ENCODE results near the gene CNPY1.

Gene CNPY1

GRCh38 chr7:155557778-155558177, 11.4 kb upstream of the CNPY1 start:
- no peak for DNase-seq

GRCh38 chr7:155556763-155557162, 10.4 kb upstream of the CNPY1 start:
- no peak for DNase-seq

GRCh38 chr7:155555116-155555695, 8.8 kb upstream of the CNPY1 start:
- no peak for DNase-seq

DNA sequence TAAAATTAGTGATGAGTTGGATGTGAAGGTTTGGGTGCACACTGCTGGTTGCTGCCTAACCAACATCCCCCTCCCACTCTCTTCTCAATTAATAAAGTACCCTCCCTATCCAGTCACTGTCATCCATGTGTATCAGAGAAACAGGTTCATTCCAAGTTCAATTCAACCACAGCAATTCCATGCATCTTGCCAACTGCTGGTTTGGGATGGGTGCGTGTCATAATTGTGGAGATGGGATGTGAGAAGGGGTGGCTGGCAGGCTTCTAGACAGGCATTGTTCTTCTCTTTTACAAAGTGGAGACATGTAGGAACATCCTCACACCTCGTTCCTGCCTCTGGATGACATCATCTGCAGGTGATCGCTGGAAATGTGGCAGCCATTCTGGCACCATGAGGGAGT, 7.5 kb upstream of the CNPY1 start:
- no peak for DNase-seq

GRCh38 chr7:155551785-155552611, 5.6 kb upstream of the CNPY1 start:
- peak in 1 of 2 donors; percentile 16 for DNase-seq

DNA sequence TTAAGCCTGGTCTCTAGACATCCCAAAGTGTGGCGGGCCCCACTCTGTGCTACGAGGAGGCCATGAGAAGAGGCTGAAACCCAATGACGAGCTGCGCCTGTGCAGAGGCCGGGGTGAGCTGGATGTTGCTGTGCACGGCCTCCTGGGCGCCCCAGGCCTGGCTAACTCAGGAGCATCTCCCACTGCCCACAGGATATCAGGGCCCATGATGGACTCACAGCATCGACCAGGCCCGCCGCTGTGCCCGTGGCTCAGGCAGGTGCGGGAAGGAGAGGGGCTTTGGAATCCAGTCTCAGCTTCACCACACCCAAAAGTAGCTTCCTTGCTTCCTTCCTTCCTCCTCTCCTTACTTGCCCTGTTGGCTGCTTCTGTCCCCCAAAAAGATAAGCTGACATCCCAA, 4.6 kb upstream of the CNPY1 start:
- DNase-seq: no peak

DNA sequence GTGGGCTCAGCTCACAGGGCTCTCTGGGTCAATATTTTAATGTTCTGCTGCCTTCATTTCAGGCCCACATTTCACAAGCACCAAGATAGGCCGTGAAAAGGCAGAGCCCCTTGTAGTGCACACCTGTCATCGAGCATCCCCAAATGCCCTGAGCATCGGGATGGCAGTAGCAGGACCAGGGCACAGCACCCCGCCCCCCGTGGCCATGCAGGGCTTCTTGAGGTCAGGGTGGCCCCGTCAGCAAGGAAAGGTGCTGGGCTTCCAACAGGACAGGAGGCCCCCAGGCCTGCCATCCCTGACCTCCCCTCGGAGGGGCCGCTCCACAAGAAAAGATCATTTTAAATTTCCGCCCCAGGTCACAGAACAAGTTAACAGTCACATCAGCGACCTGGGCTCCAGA, 2.9 kb upstream of the CNPY1 start:
- DNase-seq: no peak

DNA sequence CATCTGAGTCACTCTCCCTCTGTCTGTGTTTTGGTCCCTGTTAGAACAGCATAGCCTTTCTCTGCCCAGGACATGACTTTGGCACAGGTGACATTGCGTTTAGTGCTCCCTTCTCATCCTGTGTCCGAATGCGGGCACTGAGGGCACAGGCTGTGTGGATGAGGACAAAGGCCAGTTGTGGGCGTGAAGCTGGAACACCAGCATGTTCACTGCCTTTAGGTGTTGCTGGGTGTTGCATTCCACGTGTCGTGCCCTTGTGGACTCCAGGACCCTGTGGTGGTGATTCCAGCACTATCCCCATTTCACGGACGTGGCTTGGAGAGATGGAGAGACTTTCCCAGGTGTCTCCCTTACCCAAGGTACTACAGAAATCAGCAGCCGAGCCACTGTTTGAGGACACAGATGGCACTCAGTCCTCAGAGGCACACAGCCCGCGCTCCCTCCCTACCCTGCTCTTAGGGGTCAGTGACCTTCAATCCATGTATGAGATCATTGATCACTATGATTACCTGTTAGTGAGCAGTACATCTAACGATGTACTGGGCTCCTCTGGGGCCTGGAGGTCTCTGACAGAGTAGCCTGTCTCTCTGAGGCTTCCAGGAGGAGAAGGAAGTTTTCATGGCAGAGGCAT, 917 bp upstream of the CNPY1 start:
- DNase-seq: no peak

DNA sequence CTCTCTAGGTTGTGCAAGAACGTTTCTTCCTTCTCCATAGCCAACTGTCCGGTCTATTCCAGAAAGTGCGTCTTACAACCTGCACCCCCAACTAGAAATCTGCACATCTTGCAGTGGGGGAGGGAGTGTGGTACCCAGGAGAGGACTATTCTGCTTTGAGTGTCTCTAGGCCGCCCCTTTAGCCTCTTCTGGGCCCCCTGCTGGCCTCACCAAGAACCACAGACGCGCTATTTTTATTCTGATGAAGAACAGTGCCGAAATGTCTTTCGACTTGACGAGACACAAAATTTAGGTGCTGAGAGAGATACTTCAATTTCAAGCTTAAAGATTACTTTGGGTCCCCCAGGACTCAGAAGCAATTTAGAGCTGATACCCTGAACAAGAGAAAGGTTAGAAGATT, 1.0 kb downstream of the CNPY1 start:
- no peak for DNase-seq

DNA sequence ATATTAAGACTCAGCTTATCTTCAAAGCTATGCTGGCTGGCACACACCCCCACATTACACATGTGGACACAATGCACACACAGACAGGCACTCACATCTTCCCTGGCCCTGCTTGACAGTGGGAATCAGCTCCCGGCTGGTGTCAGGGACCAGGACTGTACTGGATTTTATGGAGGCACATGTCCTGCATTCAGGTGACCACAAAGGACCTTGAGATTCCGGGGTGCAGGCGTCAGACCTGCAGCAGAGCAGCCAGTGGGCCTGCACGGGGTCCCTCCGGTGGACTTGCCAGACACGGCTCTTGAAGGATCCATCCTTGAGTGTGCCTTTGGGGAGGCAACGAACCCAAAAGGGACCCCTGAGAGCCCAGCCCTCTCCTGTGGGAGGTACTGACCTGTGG, 1.9 kb downstream of the CNPY1 start:
- no peak for DNase-seq

DNA sequence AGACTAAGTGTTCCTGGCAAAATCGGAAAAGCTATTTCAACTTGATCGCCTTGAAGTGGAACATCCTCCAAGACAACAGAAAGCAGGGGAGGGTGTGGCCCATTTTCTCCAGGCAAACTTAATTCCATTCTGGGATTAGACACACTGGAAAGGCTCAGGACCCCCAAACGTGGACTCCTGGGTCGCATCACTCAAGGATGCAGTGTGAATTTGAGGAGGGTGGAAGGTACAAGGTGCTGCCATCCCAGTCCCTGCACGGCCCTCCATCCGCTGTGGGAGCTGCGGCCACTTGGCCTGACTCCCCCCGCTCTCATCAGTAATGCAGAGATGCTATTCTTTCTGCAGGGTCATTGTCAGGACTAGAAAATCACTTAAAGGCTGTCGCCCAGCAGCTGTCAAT, 2.4 kb downstream of the CNPY1 start:
- no peak for DNase-seq

GRCh38 chr7:155543011-155543876, 3.1 kb downstream of the CNPY1 start:
- DNase-seq: no peak

DNA sequence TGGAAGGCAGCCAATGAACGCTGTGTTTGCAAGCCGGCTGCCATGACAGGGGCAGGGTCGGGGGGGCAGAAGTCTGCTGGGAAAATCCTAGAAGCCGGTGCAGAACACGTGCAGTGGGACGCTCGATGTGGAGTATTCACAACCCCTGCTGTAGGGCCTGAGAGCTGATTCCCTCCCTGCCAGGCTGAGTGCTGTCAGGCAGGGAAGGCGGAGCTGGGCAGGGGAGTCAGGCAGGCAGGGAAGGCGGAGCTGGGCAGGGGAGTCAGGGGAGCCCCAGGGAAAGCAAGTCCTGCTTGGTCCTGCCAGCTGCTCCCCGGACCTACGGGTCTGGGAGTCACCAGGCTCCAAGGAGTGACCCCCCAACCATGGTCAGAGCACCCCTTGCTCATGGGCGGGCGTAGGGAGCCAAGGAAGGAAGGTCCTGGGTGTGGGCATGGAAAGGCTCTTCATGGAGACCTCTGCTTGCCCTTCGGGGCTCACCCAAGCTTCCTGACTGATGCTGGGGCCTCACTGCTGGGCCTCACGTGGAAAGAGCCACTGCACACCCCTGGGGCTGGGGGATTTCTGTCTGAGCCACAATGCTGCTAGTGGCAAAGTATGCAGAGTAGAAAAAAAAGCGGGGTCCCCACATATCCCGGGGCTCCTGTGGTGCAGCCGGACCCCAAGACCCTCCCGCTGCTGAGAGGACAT, 4.2 kb downstream of the CNPY1 start:
- DNase-seq: no peak

GRCh38 chr7:155540553-155540952, 5.8 kb downstream of the CNPY1 start:
- no peak for DNase-seq

DNA sequence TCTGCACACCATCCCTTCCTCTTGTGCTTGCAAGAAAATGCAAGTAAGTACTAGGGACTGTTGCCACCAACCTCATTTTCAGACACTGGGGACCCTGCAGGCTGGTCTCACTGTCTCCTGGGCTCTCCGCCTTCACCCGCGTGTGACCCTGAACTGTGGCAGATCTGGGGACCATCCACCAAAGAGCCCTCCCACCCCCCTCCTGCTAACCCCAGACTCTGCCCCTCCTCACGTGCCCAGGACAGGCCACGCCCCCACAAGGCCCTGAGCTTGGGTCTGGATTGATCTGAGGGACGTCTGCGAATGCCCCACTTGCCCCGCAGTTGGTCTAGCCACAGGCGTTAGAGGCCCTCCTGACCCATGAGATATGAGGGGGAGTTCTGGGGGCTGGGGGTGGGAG, 8.1 kb downstream of the CNPY1 start:
- DNase-seq: no peak

- no peak for DNase-seq
Observed at GRCh38 chr7:155536451-155536850, 9.9 kb downstream of the CNPY1 start.

DNA sequence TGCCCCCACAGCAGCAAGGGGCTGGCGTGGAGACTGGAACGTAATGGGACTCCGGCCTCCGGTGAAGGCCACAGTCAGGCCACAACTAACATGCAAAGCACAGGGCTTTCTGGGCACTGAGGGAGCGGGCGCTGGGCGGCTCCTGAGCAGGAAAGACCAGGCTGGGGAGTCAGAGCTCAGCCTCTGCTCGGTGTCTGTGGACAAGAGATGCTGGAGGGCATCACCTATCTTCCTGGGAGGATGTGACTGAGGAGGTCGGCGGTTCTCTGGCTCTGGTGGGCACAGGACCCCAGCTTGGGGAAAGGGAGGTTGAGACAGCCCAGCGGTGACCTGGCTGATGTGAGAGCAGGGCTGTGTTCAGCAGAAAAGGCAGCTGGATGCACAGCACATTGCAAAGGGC, 11.7 kb downstream of the CNPY1 start:
- DNase-seq: no peak

DNA sequence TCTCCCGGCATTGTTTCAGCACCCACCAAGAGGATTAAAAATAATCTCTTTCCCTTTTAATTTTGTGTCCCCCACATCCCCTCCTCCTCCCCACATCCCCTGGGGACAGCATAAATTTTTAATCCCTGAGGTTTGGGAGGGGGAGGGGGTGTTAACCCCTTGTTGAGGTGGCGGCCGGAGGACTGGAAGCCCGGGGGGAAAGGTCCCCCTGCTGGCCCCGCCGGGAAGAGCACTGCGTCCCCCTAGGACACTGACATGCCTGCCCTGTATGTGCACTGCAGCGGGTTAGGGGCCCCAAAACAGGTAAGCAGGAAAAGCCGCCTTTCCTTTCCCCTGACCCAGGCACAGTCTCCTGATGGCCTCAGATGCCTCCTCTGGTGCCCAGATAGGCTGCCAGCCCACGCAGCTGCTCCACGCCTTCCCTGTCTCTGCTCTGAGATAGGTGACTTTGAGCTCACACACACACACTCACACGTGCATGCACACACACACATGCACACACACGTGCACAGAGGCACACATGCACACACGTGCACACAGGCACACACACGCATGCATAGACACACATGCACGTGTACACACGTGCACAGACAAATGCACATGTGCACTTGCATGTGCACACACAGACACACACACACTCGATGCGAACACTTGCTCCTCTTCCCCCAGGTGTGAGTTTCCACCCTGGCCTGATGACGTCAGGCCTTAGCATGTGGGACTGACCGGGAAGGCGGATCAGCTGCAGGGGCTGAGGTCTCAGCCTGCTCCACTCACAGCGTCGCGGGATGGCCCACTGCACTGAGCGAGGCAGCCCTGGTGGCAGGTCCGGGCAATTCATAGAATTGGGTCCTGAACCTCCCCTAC, 12.3 kb downstream of the CNPY1 start:
- DNase-seq: peak in 1 of 2 donors; percentile 31

GRCh38 chr7:155533120-155533826, 13.1 kb downstream of the CNPY1 start:
- DNase-seq: no peak

DNA sequence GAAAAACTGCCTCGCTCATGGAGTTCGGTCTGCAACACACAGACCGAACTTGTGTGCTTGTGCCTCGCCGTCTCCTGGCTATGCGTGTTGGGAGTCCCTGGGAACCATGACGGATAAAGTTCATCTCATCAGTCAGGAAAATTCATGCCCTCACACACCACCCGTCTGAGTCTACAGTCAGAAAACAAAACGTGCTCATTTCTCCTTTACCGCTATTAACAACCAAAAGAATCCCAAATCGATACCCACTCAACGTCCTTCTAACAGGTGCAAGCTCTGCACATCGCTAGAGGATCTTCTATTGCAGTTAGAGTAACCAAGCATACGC, 13.6 kb downstream of the CNPY1 start:
- DNase-seq: no peak

- no peak for DNase-seq
Observed at GRCh38 chr7:155531681-155532080, 14.7 kb downstream of the CNPY1 start.

All from inflammatory macrophage treated with lipopolysaccharide for 1 hour (primary cell).